Right lobe of liver (tissue), 6 donors: ENCODE measurements around the gene GSTA5. TPM values are rescaled to one million over a fixed set of nuclear protein-coding genes. Genes with fewer than 3 reads are reported as not detected.
"Not testable (repeated sequence)": the region's sequence is repeated elsewhere in the genome, so short reads cannot be mapped to it uniquely, and the experiment has no call there.

Source experiments
- ATAC-seq, 4 donors: fragments of 200-7000 bp; cut with Tn5 transposase; one replicate each; pipeline ENCODE4 v1.9.1; 2020; ENCODE audit warnings: mild to moderate bottlenecking in 4 of 4, moderate library complexity in 4 of 4
- DNase-seq, 3 donors: peaks; one replicate each; pipeline ENCODE4 v3.0.0-alpha.2; 2020
- H3K27ac ChIP-seq, 3 donors: fragments of 200-600 bp; one replicate each; pipeline ENCODE4 v1.8.0; 2022
- H3K27me3 ChIP-seq, 2 donors: fragments of 200-600 bp; one replicate each; pipeline ENCODE4 v1.8.0; 2022
- H3K36me3 ChIP-seq, 4 donors: fragments of 200-600 bp; sonication (generic) in 1 of 4; one replicate each; pipeline versions ENCODE4 v1.5.1 to v1.8.0; 2017 to 2022; ENCODE audit warnings: control low read depth in 1 of 4
- H3K4me1 ChIP-seq, 4 donors: fragments of 200-600 bp; sonication (generic) in 1 of 4; one replicate each; pipeline versions ENCODE4 v1.5.1 to v1.8.0; 2017 to 2022; ENCODE audit warnings: control low read depth in 1 of 4
- H3K4me3 ChIP-seq, 3 donors: fragments of 200-600 bp; one replicate each; pipeline ENCODE4 v1.8.0; 2022
- H3K9me3 ChIP-seq, 4 donors: fragments of 200-600 bp; sonication (generic) in 1 of 4; one replicate each; pipeline versions ENCODE4 v1.5.1 to v1.8.0; 2017 to 2022; ENCODE audit warnings: control low read depth in 1 of 4
- POLR2A ChIP-seq: fragments of 450-650 bp; IDR thresholded peaks from one replicate; pipeline ENCODE4 v1.6.1; 2017; ENCODE audit warnings: antibody characterized with exemption, mild to moderate bottlenecking
- WGBS: methylation state at CpG from one replicate; pipeline ENCODE4 v1.1.6; 2018; ENCODE audit warnings: low coverage, low lambda C conversion rate; ENCODE audit not compliant: insufficient coverage; ENCODE audit errors: missing lambda C conversion rate; 5-methylcytosine and 5-hydroxymethylcytosine counted together
- intact Hi-C, 2 donors: fragments of 100-400 bp; cut with DNase I; formaldehyde crosslinking; loops; one replicate each; pipeline versions ENCODE4 v1.11.2 to v1.14.1; 2022
- total RNA-seq, 6 experiments: library from RNA; depleted of rRNA in 2 of 6; stranded (reverse); fragments of >200 nt in 2 of 6; fragmentation: NEBNext Ultra II Directional in 3 of 6; extraction: Animal tissue kit (Norgen Biotek cat#: 25700) in 3 of 6; gene quantifications; one replicate each; pipeline versions ENCODE4 v1.1.0 to v1.2.4, GENCODE V29; 2016 to 2023
- TF ChIP-seq, protein P1 (sequence below), 4 donors: fragments of 200-600 bp in 3 of 4; fragments of 450-650 bp in 1 of 4; IDR thresholded peaks; one replicate each; pipeline versions ENCODE4 v1.5.1 to v1.8.0; 2016 to 2022; ENCODE audit warnings: antibody characterized with exemption in 4 of 4, mild to moderate bottlenecking in 2 of 4
- donor health status: DM: no; HTN: yes; CAD: no.
- donor health status: DM: no; HTN: no; CAD: no.
- donor health status: DM: no; HTN: no; CAD: no.
- donor health status: DM: no; HTN: yes; CAD: no.
- donor health status: DM: no; HTN: yes; CAD: no.

The GSTA5 gene
- total RNA-seq, 6 experiments from 2014 or later = not detected

- TF ChIP-seq POLR2A = no peak
- TF ChIP-seq, protein P1, sequence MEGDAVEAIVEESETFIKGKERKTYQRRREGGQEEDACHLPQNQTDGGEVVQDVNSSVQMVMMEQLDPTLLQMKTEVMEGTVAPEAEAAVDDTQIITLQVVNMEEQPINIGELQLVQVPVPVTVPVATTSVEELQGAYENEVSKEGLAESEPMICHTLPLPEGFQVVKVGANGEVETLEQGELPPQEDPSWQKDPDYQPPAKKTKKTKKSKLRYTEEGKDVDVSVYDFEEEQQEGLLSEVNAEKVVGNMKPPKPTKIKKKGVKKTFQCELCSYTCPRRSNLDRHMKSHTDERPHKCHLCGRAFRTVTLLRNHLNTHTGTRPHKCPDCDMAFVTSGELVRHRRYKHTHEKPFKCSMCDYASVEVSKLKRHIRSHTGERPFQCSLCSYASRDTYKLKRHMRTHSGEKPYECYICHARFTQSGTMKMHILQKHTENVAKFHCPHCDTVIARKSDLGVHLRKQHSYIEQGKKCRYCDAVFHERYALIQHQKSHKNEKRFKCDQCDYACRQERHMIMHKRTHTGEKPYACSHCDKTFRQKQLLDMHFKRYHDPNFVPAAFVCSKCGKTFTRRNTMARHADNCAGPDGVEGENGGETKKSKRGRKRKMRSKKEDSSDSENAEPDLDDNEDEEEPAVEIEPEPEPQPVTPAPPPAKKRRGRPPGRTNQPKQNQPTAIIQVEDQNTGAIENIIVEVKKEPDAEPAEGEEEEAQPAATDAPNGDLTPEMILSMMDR (IDR thresholded peaks at IDR 0.05) = no peak
- H3K36me3 ChIP-seq = peaks cover 0 to 21% (median 6%) of the 10 kb centered on the region in 4 donors
- 24% methylated on average over 3 of the region's 3 CpGs for WGBS
- peak overlapping the region in 2 of 3 donors; percentile 65 to 96 for H3K27ac ChIP-seq
- peak overlapping the region; percentile 2 to 63 (median 53) for H3K4me3 ChIP-seq
- no peaks in the 10 kb centered on the region for H3K27me3 ChIP-seq
- intact Hi-C loops = no loop called here
- H3K9me3 ChIP-seq = no peaks in the 10 kb centered on the region
- peaks cover 0 to 7% (median 0%) of the 10 kb centered on the region in 4 donors for H3K4me1 ChIP-seq
- ATAC-seq (peak; percentile 59 to 81 (median 66)), DNase-seq (no peak)
These were observed 52.1 kb downstream of the GSTA5 start for GRCh38 chr6:52788478-52788877.

- H3K27ac ChIP-seq = peak overlapping the region in 2 of 3 donors; percentile 65 to 96
- WGBS = 26% methylated on average over 3 of the region's 3 CpGs
- TF ChIP-seq, protein P1 (IDR thresholded peaks at IDR 0.05) = no peak
- no peak for TF ChIP-seq POLR2A
These were observed 52.7 kb downstream of the GSTA5 start for GRCh38 chr6:52787917-52788316.

GRCh38 chr6:52786249-52786956 is 54.2 kb downstream of the GSTA5 start:
- no peaks in the 10 kb centered on the region for H3K27me3 ChIP-seq
- DNase-seq = peak in 1 of 3 donors; percentile 53
- H3K4me1 ChIP-seq = peaks cover 0 to 7% (median 0%) of the 10 kb centered on the region in 4 donors
- H3K9me3 ChIP-seq = no peaks in the 10 kb centered on the region
- no peak overlapping the region for H3K4me3 ChIP-seq
- peaks cover 0 to under 1% (median 0%) of the 10 kb centered on the region in 4 donors for H3K36me3 ChIP-seq
- TF ChIP-seq, protein P1 (IDR thresholded peaks at IDR 0.05) = no peak
- TF ChIP-seq POLR2A = no peak
- ATAC-seq = no peak
- peak overlapping the region in 1 of 3 donors; percentile 45 for H3K27ac ChIP-seq
- intact Hi-C loops = no loop called here
- 65% methylated on average over 2 of the region's 24 CpGs for WGBS

More at GRCh38 chr6:52787917-52788316, 52.7 kb downstream of the GSTA5 start:
- Histone ChIP-seq H3K27me3 (no peaks in the 10 kb centered on the region), H3K36me3 (peaks cover 0 to 15% (median 3%) of the 10 kb centered on the region in 4 donors), H3K4me3 (peak overlapping the region; percentile 2 to 63 (median 53)), H3K4me1 (peaks cover 0 to 7% (median 0%) of the 10 kb centered on the region in 4 donors), H3K9me3 (no peaks in the 10 kb centered on the region)
- intact Hi-C loops = no loop called here
- DNase-seq (no peak), ATAC-seq (peak; percentile 31 to 82 (median 71))

DNA sequence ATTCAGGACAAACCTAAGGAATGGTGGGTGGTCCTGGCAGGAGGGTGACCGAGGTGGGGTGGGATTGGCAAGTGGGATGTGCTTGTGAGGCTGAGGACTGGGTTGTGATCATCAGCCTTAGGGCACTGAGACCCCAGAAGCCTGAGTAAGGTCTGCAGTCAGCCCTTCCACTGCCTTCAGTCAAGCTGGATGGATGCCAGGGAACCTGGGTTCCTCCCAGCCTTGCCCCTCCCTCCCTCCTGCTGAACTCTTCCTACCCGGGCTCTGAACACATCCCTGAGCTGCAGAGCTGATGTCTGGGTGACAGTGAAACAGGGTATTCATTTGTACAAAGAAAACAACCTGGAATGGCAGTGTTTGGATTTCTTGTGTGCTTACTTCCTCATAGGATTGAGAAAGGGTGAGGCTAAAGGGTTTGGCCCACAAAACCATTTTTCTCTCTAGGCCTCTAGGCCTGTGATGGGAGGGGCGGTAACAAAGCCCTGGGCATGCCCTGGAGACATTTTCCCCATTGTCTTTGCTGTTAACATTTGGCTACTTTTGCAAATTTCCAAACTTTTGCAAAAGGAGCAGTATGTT is 57.8 kb downstream of the GSTA5 start:
- ATAC-seq = peak in 1 of 4 donors; percentile 48
- H3K4me1 ChIP-seq, H3K27me3 ChIP-seq, H3K27ac ChIP-seq, DNase-seq, H3K4me3 ChIP-seq, intact Hi-C loops, H3K36me3 ChIP-seq, H3K9me3 ChIP-seq: not testable (repeated sequence)
- WGBS = 50% methylated on average over 2 of the region's 3 CpGs

DNA sequence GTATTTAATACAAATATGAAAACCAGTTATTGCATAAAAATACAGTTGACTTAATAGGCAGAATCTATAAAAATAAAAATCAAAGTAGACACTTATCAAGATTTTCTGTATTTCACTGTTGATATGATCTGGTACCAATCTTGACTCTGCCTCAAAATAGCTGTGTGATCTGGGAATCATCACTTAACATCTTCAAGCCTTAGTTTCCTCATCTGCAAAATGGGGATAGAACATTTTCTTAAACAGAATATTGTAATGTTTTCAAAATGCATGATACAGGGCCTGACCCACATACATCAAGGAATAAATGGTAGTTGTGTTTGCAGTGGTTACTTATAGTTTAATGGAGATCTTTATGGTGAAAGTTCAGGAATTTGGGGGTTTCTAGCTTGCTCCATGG is 58.4 kb downstream of the GSTA5 start:
- H3K9me3 ChIP-seq, H3K4me1 ChIP-seq, H3K27me3 ChIP-seq, H3K4me3 ChIP-seq, intact Hi-C loops, ATAC-seq, DNase-seq, H3K36me3 ChIP-seq, H3K27ac ChIP-seq: not testable (repeated sequence)

Other genes starting within 250 kb of the GSTA5 start
- 10 to 100 TPM; 20.7 to 41.2 (median 33.3) TPM for gene TMEM14A, start 169.7 kb downstream of the GSTA5 start, total RNA-seq
- 100 to 1,000 TPM in 1 of 6 experiments, 10 to 100 TPM in 3, 1 to 10 TPM in 2; 7.6 to 177 (median 54.4) TPM for gene GSTA2, start 77.3 kb downstream of the GSTA5 start, total RNA-seq
- gene GSTA1, start 37.0 kb downstream of the GSTA5 start, total RNA-seq = 1,000 to 10,000 TPM in 1 of 6 experiments, 100 to 1,000 TPM in 3, 10 to 100 TPM in 2; 16.1 to 2,332 (median 522) TPM
- gene GSTA3, start 68.9 kb upstream of the GSTA5 start, total RNA-seq = not detected
- 10 to 100 TPM in 3 of 6 experiments, 1 to 10 TPM in 3; 4.8 to 23.1 (median 9.2) TPM for gene GSTA4, start 154.5 kb upstream of the GSTA5 start, total RNA-seq
- gene CILK1, start 221.0 kb upstream of the GSTA5 start, total RNA-seq = 1 to 10 TPM; 5.6 to 7.8 (median 6.9) TPM
- 10 to 100 TPM; 24.6 to 78.7 (median 54.1) TPM for gene FBXO9, start 224.6 kb upstream of the GSTA5 start, total RNA-seq